ENCODE measurements around the gene FAM227A.
A peak's percentile ranks its signal among the peaks of the same experiment; 100 is the strongest.

FAM227A gene

GRCh38 chr22:38656256-38657044 lies at the start of gene FAM227A, which contains the start of gene CBY1:
Gene FAM227A, minus strand, starts transcription at chr22:38656392. Its CDS starts 6,224 bp downstream, at chr22:38650168.
Gene CBY1, plus strand, starts transcription at chr22:38656638. Its CDS starts 11,417 bp downstream, at chr22:38668055.
- peak; percentile 74 for DNase-seq

GRCh38 chr22:38705235-38706100 lies 49.3 kb upstream of the FAM227A start, which contains the start of gene GTPBP1:
Gene GTPBP1, plus strand, starts transcription at chr22:38705944. Its CDS starts 12 bp downstream, at chr22:38705956.
- DNase-seq, result peak; percentile 99

- no peak for DNase-seq
These were observed 48.6 kb upstream of the FAM227A start for GRCh38 chr22:38704654-38705234.

GRCh38 chr22:38700789-38701628 lies 44.8 kb upstream of the FAM227A start, which contains the start of gene JOSD1:
Gene JOSD1, minus strand, starts transcription at chr22:38700943. Its CDS starts 956 bp downstream, at chr22:38699987.
- peak; percentile 71 for DNase-seq

GRCh38 chr22:38700270-38700788 lies 44.1 kb upstream of the FAM227A start:
- no peak for DNase-seq

GRCh38 chr22:38699784-38700183 lies 43.6 kb upstream of the FAM227A start:
- DNase-seq, result no peak

- no peak for DNase-seq
These were observed 43.0 kb upstream of the FAM227A start for GRCh38 chr22:38699143-38699542.

- DNase-seq, result no peak
These were observed 42.4 kb upstream of the FAM227A start for GRCh38 chr22:38698407-38699094.

GRCh38 chr22:38697425-38698089 lies 41.4 kb upstream of the FAM227A start:
- no peak for DNase-seq

- no peak for DNase-seq
These were observed 40.6 kb upstream of the FAM227A start for GRCh38 chr22:38696606-38697424.

GRCh38 chr22:38694940-38695339 lies 38.7 kb upstream of the FAM227A start:
- DNase-seq, result no peak

GRCh38 chr22:38694049-38694448 lies 37.9 kb upstream of the FAM227A start:
- DNase-seq, result peak; percentile 33

GRCh38 chr22:38689651-38690050 lies 33.5 kb upstream of the FAM227A start:
- no peak for DNase-seq

GRCh38 chr22:38685761-38686160 lies 29.6 kb upstream of the FAM227A start:
- DNase-seq, result no peak

- DNase-seq, result no peak
These were observed 28.7 kb upstream of the FAM227A start for GRCh38 chr22:38684895-38685294.

GRCh38 chr22:38681582-38682335 lies 25.6 kb upstream of the FAM227A start, which contains the start of gene TOMM22:
Gene TOMM22, plus strand, starts transcription at chr22:38681957. Its CDS starts 22 bp downstream, at chr22:38681979.
- DNase-seq, result peak; percentile 49

- DNase-seq, result no peak
These were observed 19.6 kb upstream of the FAM227A start for GRCh38 chr22:38675833-38676232.

GRCh38 chr22:38674888-38675287 lies 18.7 kb upstream of the FAM227A start:
- no peak for DNase-seq

Data from NCI-H526 treated with DMSO at 0.1 percent for 48 hours (cell line).